Measurements from ENCODE around the gene LPCAT1. TPM values are rescaled to one million over a fixed set of nuclear protein-coding genes. Genes with fewer than 3 reads are reported as not detected.

The LPCAT1 gene
- total and polyA plus RNA-seq, 2 experiments from 2014 or later: 22.2 to 48.4 TPM

DNA sequence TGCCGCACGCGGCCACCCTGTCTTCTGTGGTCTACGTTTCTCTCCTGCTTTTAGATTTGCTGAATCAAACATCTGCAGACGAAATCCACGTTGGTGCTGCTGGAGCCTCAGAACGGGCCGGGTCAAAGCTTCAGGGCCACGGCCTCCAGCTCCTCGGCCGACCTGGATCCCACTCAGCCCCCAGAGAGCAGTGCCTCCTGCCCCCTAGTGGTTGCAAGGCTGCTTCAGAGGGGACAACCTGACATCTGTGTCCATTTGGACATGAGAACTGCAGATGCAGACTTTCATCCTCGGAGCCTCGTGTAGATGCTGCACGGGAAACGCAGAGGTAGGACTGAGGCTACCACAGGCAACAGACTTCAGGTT, 55.5 kb downstream of the LPCAT1 start:
- Histone ChIP-seq H3K9me2 (ENCODE audit: insufficient read depth) (no peaks in the 10 kb centered on the region), H3K79me2 (ENCODE audit: insufficient read depth) (no peaks in the 10 kb centered on the region), H3K4me3 (no peak overlapping the region), H3K9me3 (ENCODE audit: low read depth) (no peaks in the 10 kb centered on the region), H3K9ac (no peak overlapping the region), H3K27ac (no peak overlapping the region), H3K27me3 (replicated peaks; ENCODE audit: insufficient read depth) (no peaks in the 10 kb centered on the region), H3K4me2 (ENCODE audit: unreplicated experiment) (no peak overlapping the region), H3K36me3 (ENCODE audit: low read depth) (peaks cover 6% of the 10 kb centered on the region; the same call in 1 of the 2 replicates), H2AFZ (no peak overlapping the region), H3K4me1 (ENCODE audit: insufficient read depth) (no peaks in the 10 kb centered on the region), H4K20me1 (ENCODE audit: insufficient read depth) (no peaks in the 10 kb centered on the region; the same call in 1 of the 2 replicates), H3F3A (ENCODE audit: insufficient read depth) (no peaks in the 10 kb centered on the region)
- WGBS, 2 experiments (ENCODE audit: low coverage in 1 of 2, low lambda C conversion rate in 2 of 2, missing lambda C conversion rate in 2 of 2): 88 to 90% methylated on average over 15 of the region's 15 CpGs
- TF ChIP-seq EZH2 (IDR thresholded peaks at IDR 0.05; ENCODE audit: insufficient read depth, poor library complexity, severe bottlenecking) (no peak), EZH2phosphoT487 (IDR thresholded peaks at IDR 0.05; ENCODE audit: insufficient read depth, low read depth) (no peak)
- in situ Hi-C loops (cut with MboI): no loop called here
- peak; percentile 33 for DNase-seq

DNA sequence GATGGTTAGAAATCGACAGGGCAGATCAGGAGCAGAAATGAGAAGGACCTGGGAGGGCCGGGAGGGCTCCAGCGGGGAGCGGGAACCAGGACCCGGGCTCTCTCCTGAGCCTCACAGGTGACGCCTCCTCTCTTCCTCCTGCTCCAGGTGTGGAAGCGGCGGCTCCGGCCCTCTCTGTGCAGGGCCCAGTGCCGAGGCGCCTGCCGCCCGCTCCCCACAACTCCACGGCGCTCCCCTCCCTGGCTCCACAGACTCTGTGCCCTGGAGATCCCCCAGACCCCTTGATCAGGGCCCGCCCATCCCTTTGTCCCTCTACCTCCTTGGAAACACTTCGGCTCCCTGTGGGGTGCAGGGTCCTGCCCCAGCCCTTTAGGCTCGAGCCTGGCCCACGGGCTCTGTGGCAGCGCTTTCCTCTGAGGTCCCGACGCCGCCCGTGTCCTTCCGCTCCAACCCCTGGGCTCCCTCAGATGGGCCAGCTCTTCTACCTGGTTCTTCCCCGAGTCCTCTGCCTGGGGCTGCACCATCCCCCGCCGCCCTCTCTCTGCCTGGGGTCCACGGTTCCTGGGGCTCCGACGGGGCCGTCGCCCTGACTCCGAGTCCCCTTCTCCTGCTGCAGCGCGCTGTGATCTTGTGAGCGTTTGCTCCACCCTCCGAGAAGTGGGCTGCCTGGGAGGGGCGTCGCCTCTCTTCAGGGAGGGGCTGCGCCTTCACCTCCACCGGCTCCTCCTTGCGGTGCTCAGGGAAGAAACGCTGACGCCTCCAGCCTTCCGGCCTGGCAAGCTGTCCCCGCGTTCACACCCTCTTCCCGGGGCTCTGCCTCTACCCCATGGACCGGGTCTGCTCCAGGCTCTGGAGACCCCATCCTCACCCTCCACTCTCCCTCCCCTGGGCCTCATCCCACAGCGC, 56.2 kb downstream of the LPCAT1 start:
- H3K36me3 ChIP-seq (ENCODE audit: low read depth): peaks cover 10% of the 10 kb centered on the region; the same call in 1 of the 2 replicates
- H2AFZ ChIP-seq: no peak overlapping the region
- no peak for DNase-seq
- no peak overlapping the region for H3K4me2 ChIP-seq (ENCODE audit: unreplicated experiment)
- no peaks in the 10 kb centered on the region for H3K9me3 ChIP-seq (ENCODE audit: low read depth)
- in situ Hi-C loops (cut with MboI): no loop called here
- 92 to 93% methylated on average over 38 to 51 of the region's 51 CpGs for WGBS, 2 experiments (ENCODE audit: low coverage in 1 of 2, low lambda C conversion rate in 2 of 2, missing lambda C conversion rate in 2 of 2)
- H3K27me3 ChIP-seq (replicated peaks; ENCODE audit: insufficient read depth): no peaks in the 10 kb centered on the region
- no peak overlapping the region for H3K9ac ChIP-seq
- no peak overlapping the region for H3K4me3 ChIP-seq
- no peaks in the 10 kb centered on the region for H3K4me1 ChIP-seq (ENCODE audit: insufficient read depth)
- no peaks in the 10 kb centered on the region; the same call in 1 of the 2 replicates for H4K20me1 ChIP-seq (ENCODE audit: insufficient read depth)
- H3K79me2 ChIP-seq (ENCODE audit: insufficient read depth): no peaks in the 10 kb centered on the region
- H3K9me2 ChIP-seq (ENCODE audit: insufficient read depth): no peaks in the 10 kb centered on the region
- no peak for TF ChIP-seq EZH2 (IDR thresholded peaks at IDR 0.05; ENCODE audit: insufficient read depth, poor library complexity, severe bottlenecking)
- TF ChIP-seq EZH2phosphoT487 (IDR thresholded peaks at IDR 0.05; ENCODE audit: insufficient read depth, low read depth): no peak
- H3K27ac ChIP-seq: no peak overlapping the region
- no peaks in the 10 kb centered on the region for H3F3A ChIP-seq (ENCODE audit: insufficient read depth)

GRCh38 chr5:1466631-1467265, 57.0 kb downstream of the LPCAT1 start:
- Histone ChIP-seq H3K9ac (no peak overlapping the region), H3K9me3 (ENCODE audit: low read depth) (no peaks in the 10 kb centered on the region), H4K20me1 (ENCODE audit: insufficient read depth) (no peaks in the 10 kb centered on the region; the same call in 1 of the 2 replicates), H3K4me2 (ENCODE audit: unreplicated experiment) (no peak overlapping the region), H3K27me3 (replicated peaks; ENCODE audit: insufficient read depth) (no peaks in the 10 kb centered on the region), H3K4me1 (ENCODE audit: insufficient read depth) (no peaks in the 10 kb centered on the region), H3K36me3 (ENCODE audit: low read depth) (peaks cover 19% of the 10 kb centered on the region), H3K9me2 (ENCODE audit: insufficient read depth) (no peaks in the 10 kb centered on the region), H3F3A (ENCODE audit: insufficient read depth) (no peaks in the 10 kb centered on the region), H3K27ac (no peak overlapping the region), H2AFZ (no peak overlapping the region), H3K4me3 (no peak overlapping the region), H3K79me2 (ENCODE audit: insufficient read depth) (no peaks in the 10 kb centered on the region)
- WGBS, 2 experiments (ENCODE audit: low coverage in 1 of 2, low lambda C conversion rate in 2 of 2, missing lambda C conversion rate in 2 of 2): 97 to 98% methylated on average over 37 of the region's 37 CpGs
- TF ChIP-seq EZH2 (IDR thresholded peaks at IDR 0.05; ENCODE audit: insufficient read depth, poor library complexity, severe bottlenecking) (no peak), EZH2phosphoT487 (IDR thresholded peaks at IDR 0.05; ENCODE audit: insufficient read depth, low read depth) (no peak)
- in situ Hi-C loops (cut with MboI): no loop called here
- DNase-seq: no peak

DNA sequence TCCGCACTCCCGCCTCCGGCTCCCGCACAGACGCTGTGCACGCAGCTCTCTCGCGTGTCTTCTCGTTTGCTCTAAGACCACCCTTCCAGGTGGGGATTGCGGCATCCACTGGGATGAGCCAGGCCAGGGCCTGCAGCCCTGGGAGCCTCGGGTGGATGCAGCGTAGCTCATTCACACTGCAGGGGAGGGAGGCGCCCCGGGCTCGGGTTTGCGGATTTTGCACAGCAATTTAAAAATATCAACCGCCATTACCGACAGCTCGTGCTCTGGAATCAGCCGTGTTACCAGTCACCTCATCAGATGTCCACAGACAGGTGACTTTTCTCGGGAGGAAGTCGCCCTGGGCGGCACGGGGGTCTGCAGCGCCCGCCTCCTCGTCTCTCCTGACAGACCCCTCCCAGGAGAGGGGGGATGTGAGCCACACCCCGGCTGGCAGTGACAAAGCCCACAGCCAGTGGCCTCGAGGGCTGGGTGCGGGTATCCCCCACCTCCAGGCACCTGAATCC, 57.7 kb downstream of the LPCAT1 start:
- Histone ChIP-seq H3K27ac (no peak overlapping the region), H3K4me2 (ENCODE audit: unreplicated experiment) (no peak overlapping the region), H3K9me2 (ENCODE audit: insufficient read depth) (no peaks in the 10 kb centered on the region), H3K9ac (no peak overlapping the region), H3K4me1 (ENCODE audit: insufficient read depth) (no peaks in the 10 kb centered on the region), H3K79me2 (ENCODE audit: insufficient read depth) (no peaks in the 10 kb centered on the region), H3F3A (ENCODE audit: insufficient read depth) (peaks cover under 1% of the 10 kb centered on the region; the same call in 1 of the 2 replicates), H3K27me3 (replicated peaks; ENCODE audit: insufficient read depth) (no peaks in the 10 kb centered on the region), H2AFZ (no peak overlapping the region), H3K9me3 (ENCODE audit: low read depth) (no peaks in the 10 kb centered on the region), H3K36me3 (ENCODE audit: low read depth) (peaks cover 24% of the 10 kb centered on the region), H4K20me1 (ENCODE audit: insufficient read depth) (no peaks in the 10 kb centered on the region; the same call in 1 of the 2 replicates), H3K4me3 (no peak overlapping the region)
- in situ Hi-C loops (cut with MboI): no loop called here
- TF ChIP-seq EZH2phosphoT487 (IDR thresholded peaks at IDR 0.05; ENCODE audit: insufficient read depth, low read depth): no peak
- TF ChIP-seq EZH2 (IDR thresholded peaks at IDR 0.05; ENCODE audit: insufficient read depth, poor library complexity, severe bottlenecking): no peak
- WGBS, 2 experiments (ENCODE audit: low coverage in 1 of 2, low lambda C conversion rate in 2 of 2, missing lambda C conversion rate in 2 of 2): 98 to 99% methylated on average over 29 to 30 of the region's 30 CpGs
- no peak for DNase-seq
